ENCODE results near the gene MYCBPAP.

The MYCBPAP gene, protein sequence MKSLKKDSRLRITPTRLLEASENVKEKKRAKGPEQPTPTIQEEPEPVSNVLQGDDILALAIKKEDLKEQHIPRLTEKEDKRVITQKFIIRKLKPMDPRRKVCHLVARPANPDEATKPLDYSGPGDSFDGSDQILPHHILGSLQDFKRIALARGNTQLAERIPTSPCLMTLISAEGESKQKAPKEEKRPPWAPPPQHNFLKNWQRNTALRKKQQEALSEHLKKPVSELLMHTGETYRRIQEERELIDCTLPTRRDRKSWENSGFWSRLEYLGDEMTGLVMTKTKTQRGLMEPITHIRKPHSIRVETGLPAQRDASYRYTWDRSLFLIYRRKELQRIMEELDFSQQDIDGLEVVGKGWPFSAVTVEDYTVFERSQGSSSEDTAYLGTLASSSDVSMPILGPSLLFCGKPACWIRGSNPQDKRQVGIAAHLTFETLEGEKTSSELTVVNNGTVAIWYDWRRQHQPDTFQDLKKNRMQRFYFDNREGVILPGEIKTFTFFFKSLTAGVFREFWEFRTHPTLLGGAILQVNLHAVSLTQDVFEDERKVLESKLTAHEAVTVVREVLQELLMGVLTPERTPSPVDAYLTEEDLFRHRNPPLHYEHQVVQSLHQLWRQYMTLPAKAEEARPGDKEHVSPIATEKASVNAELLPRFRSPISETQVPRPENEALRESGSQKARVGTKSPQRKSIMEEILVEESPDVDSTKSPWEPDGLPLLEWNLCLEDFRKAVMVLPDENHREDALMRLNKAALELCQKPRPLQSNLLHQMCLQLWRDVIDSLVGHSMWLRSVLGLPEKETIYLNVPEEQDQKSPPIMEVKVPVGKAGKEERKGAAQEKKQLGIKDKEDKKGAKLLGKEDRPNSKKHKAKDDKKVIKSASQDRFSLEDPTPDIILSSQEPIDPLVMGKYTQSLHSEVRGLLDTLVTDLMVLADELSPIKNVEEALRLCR

DNA sequence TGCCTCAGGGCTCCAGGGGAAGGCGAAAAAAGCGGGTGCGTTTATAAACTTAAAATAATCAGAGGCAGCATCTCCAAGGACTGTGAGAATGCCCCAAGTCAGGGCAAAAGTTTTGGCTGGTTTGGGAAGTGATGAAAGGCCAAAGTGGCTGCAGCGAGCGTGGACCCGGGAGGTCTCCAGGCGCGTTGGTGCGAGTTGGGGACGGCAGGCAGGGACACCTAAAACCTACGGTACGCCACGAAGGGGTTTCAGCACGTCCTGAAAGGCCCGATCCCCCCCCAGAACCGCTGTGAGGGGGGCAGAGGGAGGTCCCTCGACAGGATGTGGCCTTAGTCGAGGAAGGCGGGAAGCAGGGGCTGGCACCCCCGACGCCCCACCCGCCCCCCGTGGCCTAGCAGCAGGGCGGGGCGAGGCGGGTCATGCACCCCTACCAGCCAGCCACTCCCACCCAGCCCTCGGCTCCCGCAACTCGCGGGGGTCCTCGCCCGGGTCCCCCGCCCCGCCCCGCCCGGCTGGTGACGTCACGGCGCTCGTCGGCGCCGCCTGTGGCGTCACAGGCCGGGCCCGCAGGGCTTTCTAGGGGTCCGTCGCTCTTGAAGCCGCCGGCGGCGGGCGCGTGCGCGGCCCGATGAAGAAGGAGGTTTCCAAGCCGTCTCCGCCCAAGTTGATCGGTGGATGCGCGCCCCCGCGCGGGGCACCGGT is at the start of gene MYCBPAP:
MYCBPAP (plus strand) TSS at position 569 of the 702 bp plus-strand sequence. CDS start 236 bp downstream, outside the sequence.
- DNase-seq (ENCODE audit: low spot score) = peak; percentile 60

DNA sequence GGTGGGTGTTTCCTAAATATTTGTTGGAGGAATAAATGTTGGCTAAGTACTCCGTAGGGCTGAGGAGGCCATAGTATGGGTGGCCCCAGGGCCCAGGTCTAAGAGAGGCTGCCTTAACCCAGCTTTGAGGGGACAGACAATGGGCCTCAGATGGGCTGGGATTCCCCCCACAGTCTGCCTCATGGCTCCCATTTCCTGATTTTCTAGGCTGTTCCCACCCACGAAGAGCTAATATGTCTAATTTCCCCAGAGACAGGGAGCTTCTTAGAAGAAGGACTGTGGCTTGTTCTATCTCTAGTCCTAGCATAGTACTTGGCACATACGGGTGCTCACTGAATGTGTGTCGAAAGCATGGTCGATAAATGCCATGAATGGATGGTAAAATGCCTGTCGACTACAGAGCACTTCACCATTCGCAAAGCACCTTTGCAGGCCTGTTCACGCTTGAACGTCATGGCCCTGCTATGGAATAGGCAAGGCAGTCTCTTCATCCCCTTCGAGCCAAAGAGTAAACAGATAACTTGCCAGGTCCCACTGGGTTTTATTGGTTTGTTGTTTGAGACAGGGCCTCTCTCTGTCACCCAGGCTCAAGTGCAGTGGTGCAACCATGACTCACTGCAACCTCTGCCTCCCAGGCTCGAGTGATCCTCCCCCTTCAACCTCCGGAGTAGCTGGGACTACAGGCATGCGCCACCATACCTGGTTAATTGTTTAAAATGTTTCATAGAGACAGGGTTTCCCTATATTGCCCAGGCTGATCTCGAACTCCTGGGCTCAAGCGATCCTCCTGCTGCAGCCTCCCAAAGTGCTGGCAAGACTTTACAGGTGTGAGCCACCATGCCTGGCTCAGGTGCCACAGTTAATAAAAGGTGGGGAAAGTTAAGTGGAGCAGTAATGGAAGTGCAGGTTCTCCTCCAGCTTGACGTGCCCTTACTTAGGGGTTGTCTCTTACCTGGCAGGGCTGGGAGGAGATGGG is 49.2 kb upstream of the MYCBPAP start:
- no peak for DNase-seq (ENCODE audit: low spot score)

DNA sequence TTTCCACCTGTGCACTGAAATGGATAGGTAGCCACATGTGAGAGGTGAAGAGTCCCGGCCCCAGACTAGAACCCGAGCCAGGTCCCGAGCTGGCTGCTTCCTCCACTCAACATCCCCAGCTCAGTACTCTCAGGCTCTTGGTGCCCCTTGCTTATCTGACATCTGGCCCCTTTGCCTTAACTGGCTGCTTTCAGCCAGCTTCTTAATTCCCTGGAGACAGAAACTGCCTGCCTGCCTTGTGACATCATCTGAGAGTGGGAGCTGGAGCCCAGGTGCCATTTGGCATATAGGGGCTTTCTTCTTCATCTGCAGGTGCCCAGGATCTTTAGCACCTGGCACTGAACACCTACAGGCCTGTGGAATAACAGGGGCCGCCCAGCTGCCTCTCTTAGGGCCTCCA is 48.5 kb upstream of the MYCBPAP start:
- DNase-seq (ENCODE audit: low spot score) = no peak

DNA sequence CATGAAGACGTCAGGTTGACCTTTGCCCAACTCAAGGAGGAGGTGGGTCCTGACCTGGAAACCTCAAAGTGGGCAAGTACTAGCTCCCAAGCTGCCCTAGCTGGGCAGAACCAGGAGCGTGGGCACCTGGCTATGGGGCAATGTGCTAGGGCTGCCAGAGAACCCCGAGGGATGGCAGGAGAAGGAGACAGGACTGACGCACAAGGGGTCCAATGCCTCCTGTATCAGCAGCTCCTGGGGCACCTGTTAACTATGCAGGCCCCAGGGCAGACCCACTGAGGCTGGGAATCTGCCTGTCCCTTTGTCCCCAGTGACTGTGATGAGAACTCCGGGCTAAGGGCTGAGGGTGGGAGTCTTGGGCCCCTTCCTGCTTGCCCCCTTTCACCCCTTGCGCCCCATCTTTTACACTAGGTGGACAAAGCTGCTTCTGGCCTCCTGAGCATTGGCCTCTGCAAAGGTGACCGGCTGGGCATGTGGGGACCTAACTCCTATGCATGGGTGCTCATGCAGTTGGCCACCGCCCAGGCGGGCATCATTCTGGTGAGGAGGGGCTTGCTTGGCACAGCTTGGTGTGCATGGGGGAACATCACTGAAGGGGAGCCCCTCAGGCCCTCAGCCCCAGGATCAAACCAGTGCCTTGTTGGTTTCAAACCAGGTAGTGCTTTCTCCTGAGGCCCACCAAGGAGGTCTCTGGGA is 47.3 kb upstream of the MYCBPAP start:
- DNase-seq (ENCODE audit: low spot score) = no peak

DNA sequence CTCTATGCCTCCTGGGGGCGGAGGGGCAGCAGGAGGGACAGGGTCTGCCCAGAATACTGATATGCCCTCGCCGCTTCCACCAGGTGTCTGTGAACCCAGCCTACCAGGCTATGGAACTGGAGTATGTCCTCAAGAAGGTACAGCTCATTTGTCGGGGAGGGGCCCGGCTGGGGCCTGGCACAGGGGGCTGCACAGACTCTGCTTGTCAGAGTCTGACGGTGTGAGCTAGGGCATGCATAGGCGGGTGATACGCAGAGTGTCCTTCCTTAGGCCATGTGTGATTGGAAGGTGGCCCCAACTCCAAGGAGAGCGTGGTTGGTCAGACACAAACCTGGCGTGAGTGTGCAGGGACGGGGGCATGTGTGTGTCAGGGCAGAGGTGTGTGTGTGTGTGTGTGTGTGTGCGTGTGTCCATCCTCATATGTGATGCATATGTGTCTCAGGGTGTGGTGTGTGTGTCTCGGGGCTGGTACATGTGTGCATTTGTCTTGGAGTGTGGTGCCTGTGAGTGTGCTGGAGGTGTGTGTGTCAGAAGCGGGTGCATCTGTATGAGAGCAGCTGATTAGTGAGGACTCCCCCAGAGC is 46.6 kb upstream of the MYCBPAP start:
- DNase-seq (ENCODE audit: low spot score) = no peak

DNA sequence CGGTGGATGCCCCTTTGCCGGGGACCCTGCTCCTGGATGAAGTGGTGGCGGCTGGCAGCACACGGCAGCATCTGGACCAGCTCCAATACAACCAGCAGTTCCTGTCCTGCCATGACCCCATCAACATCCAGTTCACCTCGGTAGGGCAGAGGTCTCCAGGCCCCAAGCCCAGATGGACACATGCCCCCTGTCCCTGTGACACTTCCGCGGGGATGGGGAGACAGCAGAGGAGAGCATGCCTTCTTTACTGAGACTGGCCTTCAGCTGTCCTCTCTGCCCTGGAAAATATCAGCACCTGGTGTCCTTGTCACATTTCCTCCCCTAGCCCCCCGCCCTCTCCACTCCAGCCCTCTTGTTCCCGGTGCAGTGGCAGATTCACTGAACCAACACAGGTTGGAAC is 45.8 kb upstream of the MYCBPAP start:
- no peak for DNase-seq (ENCODE audit: low spot score)

DNA sequence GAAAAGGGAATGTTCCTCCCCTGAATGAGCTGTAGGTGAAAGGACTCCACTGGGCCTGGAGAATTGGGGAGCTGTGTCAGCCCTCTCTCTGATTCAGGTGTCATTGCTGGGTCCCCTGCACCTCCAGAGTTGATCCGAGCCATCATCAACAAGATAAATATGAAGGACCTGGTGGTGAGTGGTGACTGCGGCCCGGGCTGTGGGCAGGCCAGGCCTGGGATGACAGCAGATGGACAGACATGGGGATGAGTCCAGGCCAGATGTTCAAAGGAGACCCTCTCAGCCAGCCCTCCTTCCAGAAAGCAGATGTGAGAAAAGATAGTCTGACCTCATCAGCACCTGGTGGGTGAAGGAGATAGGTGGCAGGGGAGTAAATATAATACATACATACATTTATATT is 44.1 kb upstream of the MYCBPAP start:
- DNase-seq (ENCODE audit: low spot score) = no peak

DNA sequence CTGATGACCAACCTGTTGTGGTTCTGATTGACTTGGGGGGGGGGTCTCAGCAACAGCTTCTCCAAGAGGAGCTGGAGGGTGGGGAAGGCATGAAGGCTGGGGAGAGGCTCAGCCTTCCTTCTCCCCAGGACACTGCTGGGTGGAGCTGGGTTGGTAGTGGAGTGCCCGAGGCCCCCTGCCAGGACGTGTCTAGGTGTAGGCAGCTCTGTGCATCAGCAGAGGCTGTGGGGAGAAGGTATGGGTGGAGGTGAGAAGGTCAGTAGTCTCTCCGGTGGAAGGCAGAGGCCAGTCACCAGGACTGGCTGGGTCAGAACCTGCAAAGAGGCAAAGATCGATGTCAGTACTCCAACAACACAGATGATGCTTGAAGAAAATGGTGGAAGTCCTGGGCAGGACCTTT is 43.5 kb upstream of the MYCBPAP start:
- DNase-seq (ENCODE audit: low spot score) = no peak

DNA sequence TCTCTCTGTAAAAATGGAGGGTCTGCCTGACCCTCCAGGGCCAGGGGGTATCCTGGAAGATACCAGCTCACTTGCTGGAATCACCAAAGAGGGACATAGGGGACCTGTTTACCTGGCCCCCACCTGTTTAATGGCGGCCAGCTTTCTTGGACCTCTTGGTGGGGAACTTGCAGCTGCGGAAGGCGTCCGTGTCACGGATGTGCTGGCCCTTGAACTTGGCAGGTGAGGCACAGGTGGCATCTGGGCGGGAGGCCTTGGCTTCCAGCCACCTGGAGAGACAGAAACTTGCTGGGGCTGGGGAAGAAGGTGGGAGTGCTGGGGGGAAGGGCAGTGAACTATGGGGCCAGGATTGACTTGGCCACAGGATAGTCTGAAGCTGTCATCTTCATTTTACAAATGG is 43.1 kb upstream of the MYCBPAP start:
- no peak for DNase-seq (ENCODE audit: low spot score)

DNA sequence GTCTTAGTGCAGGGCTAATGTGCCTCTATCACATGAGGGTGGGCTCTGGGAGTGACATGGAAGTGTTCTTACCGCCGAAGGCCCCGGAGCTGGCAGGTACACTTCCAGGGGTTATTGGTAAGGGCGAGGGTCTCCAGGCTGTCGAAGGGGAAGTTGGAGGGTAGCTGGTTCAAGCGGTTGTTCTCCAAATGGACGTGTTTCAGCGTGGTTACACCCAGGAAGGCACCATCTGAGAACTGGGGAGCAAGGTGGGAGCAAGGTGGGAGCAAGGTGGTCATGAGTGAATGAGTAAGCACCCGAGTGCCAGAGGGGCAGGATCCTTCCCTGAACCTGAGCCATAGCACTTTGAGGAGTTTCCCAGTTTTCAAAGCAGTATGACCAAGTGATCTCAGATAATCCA is 42.6 kb upstream of the MYCBPAP start:
- no peak for DNase-seq (ENCODE audit: low spot score)

DNA sequence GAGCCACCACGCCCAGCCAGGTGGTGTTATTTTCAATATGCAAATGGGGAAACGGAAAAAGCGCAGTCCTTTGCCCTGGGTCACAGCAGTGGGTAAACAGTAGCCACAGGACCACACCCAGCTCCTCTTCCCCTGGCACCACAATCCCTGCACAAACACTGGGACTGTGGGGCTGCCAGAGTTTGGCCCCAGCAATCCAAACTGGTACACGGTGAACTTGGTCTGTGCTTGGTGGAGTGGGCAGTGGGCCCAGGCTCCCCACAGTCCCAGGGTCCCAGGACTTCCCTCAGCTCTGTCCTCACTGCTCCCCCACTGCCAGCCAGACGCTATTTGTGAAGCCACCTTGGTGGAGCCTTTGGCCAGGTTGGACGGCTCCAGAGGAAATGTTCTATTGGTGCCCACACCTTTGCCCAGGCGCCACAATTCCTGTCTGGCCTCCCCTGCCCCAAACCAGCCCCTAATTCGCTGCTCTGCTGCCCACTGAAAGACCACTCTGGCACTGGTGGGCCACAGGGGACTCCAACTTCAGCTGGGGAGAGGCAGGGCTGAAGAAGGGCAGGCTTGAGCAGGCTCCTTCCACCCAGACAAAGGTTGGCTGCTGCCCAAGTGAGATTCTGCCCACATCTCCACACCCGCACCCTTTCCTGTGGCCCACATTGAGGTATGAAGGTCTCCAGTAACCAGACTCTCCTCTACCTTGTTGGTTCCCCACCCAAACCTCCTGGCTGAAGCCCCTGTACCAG is 41.7 kb upstream of the MYCBPAP start:
- no peak for DNase-seq (ENCODE audit: low spot score)

DNA sequence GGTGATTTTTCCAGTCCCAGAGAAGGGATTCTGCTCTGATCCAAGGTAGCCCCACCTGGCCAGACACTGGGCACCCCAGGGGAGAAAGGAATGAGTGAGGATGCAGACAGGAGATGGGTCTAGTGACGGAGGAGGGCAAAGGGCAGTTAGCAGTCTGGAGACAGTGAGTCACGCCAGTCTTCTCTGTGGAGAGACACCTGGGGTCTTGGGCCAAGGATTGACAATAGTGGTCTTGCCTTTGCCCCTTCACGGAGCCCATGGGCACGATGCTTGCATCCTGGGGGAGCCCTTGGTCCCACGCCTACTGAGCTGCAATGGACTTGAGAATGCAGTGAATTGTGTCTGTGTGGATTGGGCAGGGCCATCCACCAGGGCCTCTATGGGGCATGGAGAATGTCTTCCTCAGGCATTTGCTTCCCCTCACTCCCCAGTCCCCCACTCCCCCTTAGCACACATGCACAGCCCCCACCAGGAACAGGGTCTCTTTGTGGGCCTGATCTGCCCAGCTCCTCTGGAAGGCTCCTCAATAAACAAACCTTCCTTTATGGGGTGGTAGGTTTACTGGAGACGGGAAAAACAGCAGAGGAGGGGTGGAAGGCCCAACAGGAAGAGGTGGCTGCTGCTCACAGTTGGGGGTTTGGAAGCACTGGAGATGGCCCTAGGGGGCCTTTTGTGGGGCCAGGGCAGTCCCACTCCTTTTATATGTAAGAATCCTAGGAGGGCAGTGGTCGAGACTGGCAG is 41.0 kb upstream of the MYCBPAP start:
- no peak for DNase-seq (ENCODE audit: low spot score)

DNA sequence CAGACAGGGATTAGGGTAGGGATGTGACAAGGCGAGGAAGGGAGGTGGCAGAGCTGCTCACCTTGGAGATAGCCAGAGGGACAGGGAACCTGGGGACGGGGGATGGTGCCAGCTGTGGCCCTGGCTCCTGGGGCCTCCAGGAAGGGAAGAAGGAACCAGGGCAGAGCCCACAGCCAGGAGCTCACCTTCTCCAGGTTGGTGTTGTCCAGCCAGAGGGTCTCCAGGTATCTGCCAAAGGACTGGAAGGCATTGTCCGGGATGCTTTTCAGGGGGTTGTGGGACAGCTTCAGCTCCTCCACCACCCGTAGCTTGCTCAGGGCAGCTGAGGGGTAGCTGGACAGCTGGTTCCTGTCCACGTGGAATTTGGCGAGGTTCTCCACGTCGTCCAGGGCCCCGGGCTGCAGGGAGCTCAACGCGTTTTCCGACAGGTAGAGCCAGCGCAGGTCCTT is 40.4 kb upstream of the MYCBPAP start:
- no peak for DNase-seq (ENCODE audit: low spot score)

DNA sequence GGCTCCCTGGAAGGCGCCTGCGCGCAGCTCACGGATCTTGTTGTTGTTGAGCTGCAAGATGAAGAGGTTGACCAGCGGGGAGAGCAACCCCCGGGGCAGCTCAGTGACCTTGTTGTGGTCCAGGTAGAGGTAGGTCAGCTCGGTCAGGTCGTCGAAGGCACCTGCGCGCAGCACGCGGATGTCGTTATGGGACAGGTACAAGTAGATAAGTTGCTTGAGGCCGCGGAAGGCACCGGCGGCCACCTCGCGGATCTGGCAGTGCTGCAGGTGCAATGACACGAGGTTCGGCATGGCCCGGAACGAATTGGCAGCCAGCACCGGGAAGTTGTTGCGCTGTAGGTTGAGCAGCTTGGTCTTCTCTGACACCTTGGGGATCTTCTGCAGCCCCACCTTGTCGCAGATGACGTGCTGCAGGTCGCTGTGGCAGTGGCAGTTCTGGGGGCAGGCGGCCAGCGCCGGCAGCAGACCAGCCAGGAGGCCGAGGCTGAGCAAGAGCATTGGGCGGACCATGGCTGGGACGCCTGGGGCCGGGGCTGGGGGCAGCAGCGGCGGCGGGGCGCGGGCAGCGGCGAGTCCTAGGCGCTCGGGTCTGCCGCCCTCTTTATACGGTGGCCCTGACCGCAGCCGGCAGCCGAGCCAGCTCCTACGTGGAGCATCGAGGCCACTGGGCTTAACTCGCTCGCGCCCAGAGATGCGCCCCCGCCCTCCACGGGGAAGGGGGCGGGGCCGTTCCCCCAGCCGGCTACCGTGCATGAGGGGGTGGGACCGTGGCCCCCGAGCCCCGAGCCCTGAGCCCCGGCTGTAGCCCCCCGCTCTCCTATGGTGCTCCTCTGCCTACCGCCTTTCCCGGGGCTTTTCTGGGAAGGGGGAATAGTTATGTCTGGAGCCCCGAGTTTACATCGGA is 39.7 kb upstream of the MYCBPAP start, which contains the start of gene CHAD:
CHAD (minus strand) TSS at position 577 of the 904 bp plus-strand sequence; CDS start at position 510, 67 bp downstream.
- no peak for DNase-seq (ENCODE audit: low spot score)

DNA sequence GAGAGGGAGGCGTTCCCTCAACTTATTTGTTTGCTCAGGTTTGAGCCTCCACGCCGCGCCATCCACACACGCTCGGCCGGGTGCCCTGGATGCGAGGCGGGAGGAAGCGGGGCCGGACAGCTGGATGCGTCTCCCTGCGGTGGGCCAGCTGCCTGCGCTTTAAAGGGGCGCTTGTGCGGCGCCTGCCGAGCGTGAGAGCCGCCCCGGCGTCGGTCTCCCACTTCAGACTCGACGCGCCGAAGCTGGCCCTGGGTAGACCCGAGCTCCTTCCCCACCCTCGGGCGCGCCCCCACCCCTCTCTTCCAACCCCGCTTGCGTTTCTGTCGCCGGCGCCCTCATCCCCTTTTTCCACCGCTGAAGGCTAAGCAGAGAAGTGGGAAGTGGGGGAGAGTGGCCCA is 39.0 kb upstream of the MYCBPAP start:
- no peak for DNase-seq (ENCODE audit: low spot score)

DNA sequence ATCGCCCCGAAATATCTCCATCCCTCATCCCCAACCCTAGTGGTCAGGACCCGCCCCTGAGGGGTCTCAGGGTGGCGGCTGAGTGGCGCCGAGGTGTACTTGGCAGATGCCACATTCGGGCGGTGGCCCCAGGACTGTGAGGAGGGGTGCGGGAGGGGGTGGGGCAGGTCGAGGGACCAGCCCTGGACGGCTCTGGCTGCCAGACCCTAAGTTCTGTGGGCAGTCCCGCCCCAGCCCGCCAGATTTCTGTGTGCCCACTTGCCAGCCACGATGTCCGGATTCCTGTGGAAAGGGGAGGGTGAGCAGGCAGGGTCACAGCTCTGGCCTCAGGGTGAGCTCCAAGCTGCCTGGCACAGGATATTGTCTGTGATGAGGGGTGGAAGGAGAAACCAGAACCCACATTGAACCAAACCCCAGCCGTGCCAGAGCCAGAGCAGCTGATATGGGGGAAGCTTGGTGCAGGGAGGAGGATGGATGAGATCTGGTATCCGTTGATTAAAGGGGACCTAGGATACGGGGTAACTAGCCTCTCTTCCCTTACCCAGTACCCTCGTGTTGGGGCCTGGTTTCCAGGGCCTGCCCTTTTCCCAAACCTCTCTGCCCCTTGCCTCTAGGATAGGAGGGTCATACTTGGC is 38.5 kb upstream of the MYCBPAP start:
- DNase-seq (ENCODE audit: low spot score) = no peak

DNA sequence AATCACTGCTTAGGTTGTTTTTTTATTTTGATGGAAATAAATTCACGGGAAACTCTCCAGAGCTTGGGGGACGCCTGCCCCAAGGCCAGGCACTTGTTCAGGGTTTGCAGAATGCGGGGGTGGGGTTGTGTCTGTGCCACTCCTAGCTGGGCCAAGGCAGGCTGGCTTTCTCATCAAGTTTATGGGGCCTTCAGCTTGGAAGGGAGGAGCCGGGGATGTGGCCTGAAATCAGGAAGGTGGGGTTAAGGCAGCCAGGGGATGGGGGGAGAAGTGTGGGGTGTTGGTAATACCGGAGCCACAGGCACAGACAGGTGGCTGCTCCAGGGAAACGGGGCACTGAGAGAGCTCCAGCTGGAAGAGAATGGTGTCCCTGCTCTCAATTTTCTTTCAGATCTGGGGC is 37.8 kb upstream of the MYCBPAP start:
- DNase-seq (ENCODE audit: low spot score) = no peak

Data from globus pallidus (tissue), 1 donor.